K562 (cell line): Measurements from ENCODE around the gene HLCS. TPM values are rescaled to one million over a fixed set of nuclear protein-coding genes. Genes with fewer than 3 reads are reported as not detected.
A peak's percentile ranks its signal among the peaks of the same experiment; 100 is the strongest.

ENCODE experiments used
- ATAC-seq: fragments of 200-7000 bp; cut with Tn5 transposase; 3 replicates; pipeline ENCODE4 v1.9.1; 2020; ENCODE audit warnings: moderate library complexity
- BruUV-seq: library from RNA; stranded (reverse); fragments of 400-500 nt; replicated peaks from 2 replicates; lab custom pipeline; 2021; lab: Mats Ljungman, UMichigan
- CTCF ChIA-PET: fragments of 300-600 bp; formaldehyde crosslinking; extraction: SDS; loops from one replicate; lab custom pipeline; 2021; ENCODE audit warnings: low intra/inter-chr PET ratio; lab: Yijun Ruan, JAX
- POLR2A ChIA-PET: fragments of 300-600, 350-650 bp; sonication (Branson Sonifier 250); formaldehyde crosslinking; extraction: SDS; loops from one replicate; lab custom pipeline; 2021; ENCODE audit warnings: antibody characterized with exemption, inconsistent platforms; lab: Yijun Ruan, JAX
- DNase-seq, 4 experiments: peaks; one replicate each; pipeline versions ENCODE4 v3.0.0 to v3.0.0-alpha.2; 2011 to 2018; ENCODE audit warnings: low spot score in 3 of 4, mixed read lengths in 3 of 4; ENCODE audit errors: extremely low read depth in 1 of 4
- FAIRE-seq: peaks from 2 replicates; lab custom pipeline; 2011; peaks lifted over from hg19 to GRCh38; lab: Jason Lieb, UNC
- H2AFZ ChIP-seq: 2 replicates; pipeline ENCODE4 v1.6.0; 2011; ENCODE audit warnings: low read depth, low read length, control low read depth, inconsistent platforms
- H3K27ac ChIP-seq: fragments of 200-600 bp; 3 replicates; pipeline ENCODE4 v1.8.0; 2011; ENCODE audit warnings: low read depth, mild to moderate bottlenecking, control low read depth, inconsistent platforms, low read length, moderate library complexity, mixed read lengths; ENCODE audit errors: extremely low read depth
- H3K27me3 ChIP-seq, 2 experiments: fragments of 300-600 bp in 1 of 2; 2 replicates in 1 of 2; 3 replicates in 1 of 2; pipeline versions ENCODE4 v1.6.0 to v1.8.0; 2011; ENCODE audit warnings: inconsistent platforms in 2 of 2, low read length in 2 of 2, mild to moderate bottlenecking in 1 of 2, mixed read lengths in 1 of 2, moderate library complexity in 1 of 2; ENCODE audit not compliant: control insufficient read depth in 2 of 2, insufficient read depth in 2 of 2
- H3K36me3 ChIP-seq: fragments of 300-600 bp; 3 replicates; pipeline ENCODE4 v1.8.0; 2011; ENCODE audit warnings: mild to moderate bottlenecking, low read length, inconsistent platforms; ENCODE audit not compliant: control insufficient read depth, insufficient read depth
- H3K4me1 ChIP-seq, 2 experiments: fragments of 200-600 bp in 1 of 2; replicated peaks in 1 of 2; 2 replicates in 1 of 2; 3 replicates in 1 of 2; pipeline versions ENCODE4 v1.5.1 to v1.8.0; 2011; ENCODE audit warnings: inconsistent platforms in 2 of 2, low read length in 2 of 2, mild to moderate bottlenecking in 1 of 2, mixed read lengths in 1 of 2, moderate library complexity in 1 of 2; ENCODE audit not compliant: control insufficient read depth in 2 of 2, insufficient read depth in 2 of 2
- H3K4me2 ChIP-seq: 2 replicates; pipeline ENCODE4 v1.6.1; 2011; ENCODE audit warnings: low read length, control low read depth, inconsistent platforms, mixed read lengths; ENCODE audit not compliant: insufficient read depth
- H3K4me3 ChIP-seq: fragments of 200-600 bp; sonication (generic), shearing (Covaris generic); 2 replicates; pipeline ENCODE4 v1.5.1; 2016; ENCODE audit warnings: control low read depth, inconsistent platforms
- H3K79me2 ChIP-seq: fragments of 200-600 bp; 3 replicates; pipeline ENCODE4 v1.8.0; 2011; ENCODE audit warnings: low read length, inconsistent platforms; ENCODE audit not compliant: control insufficient read depth, insufficient read depth
- H3K9ac ChIP-seq, 2 experiments: 2 replicates each; pipeline versions ENCODE4 v1.6.0 to v1.6.1; 2011; ENCODE audit warnings: low read depth in 2 of 2, low read length in 2 of 2, control low read depth in 1 of 2, inconsistent platforms in 1 of 2, mild to moderate bottlenecking in 1 of 2, mixed read lengths in 1 of 2; ENCODE audit not compliant: insufficient read depth in 1 of 2
- H3K9me1 ChIP-seq: one replicate; pipeline ENCODE4 v1.6.0; 2011; ENCODE audit warnings: inconsistent platforms, mild to moderate bottlenecking, low read length, moderate library complexity; ENCODE audit not compliant: control insufficient read depth, insufficient read depth
- H3K9me3 ChIP-seq: replicated peaks from 2 replicates; pipeline ENCODE4 v1.5.1; 2011; ENCODE audit warnings: low read depth, low read length, inconsistent platforms; ENCODE audit not compliant: control insufficient read depth, insufficient read depth
- H4K20me1 ChIP-seq: replicated peaks from 2 replicates; pipeline ENCODE4 v1.6.1; 2011; ENCODE audit warnings: low read length, inconsistent platforms, mixed read lengths; ENCODE audit not compliant: control insufficient read depth, insufficient read depth
- ARID2 ChIP-seq: fragments of 450-650 bp; IDR thresholded peaks from 2 replicates; pipeline ENCODE4 v1.6.1; 2017; ENCODE audit warnings: antibody characterized with exemption, mild to moderate bottlenecking
- DDX20 ChIP-seq: fragments of 450-650 bp; IDR thresholded peaks from 2 replicates; pipeline ENCODE4 v1.6.1; 2016; ENCODE audit warnings: missing genetic modification characterization, low read depth, mild to moderate bottlenecking, missing compliant biosample characterization, moderate library complexity
- ELF1 ChIP-seq: fragments of 200-800 bp; sonication (Bioruptor generic); IDR thresholded peaks from 2 replicates; pipeline ENCODE4 v1.6.1; 2016; ENCODE audit warnings: missing genetic modification characterization, missing compliant biosample characterization
- ELF2 ChIP-seq: fragments of 250-450 bp; sonication (Bioruptor Pico); IDR thresholded peaks from 2 replicates; pipeline ENCODE4 v1.5.0; 2021; ENCODE audit warnings: mild to moderate bottlenecking
- FUS ChIP-seq: fragments of 200-400 bp; formaldehyde crosslinking; optimal IDR thresholded peaks from 2 replicates; pipeline ENCODE3; 2017; ENCODE audit warnings: low read depth, low read length
- GATAD2A ChIP-seq: fragments of 450-650 bp; IDR thresholded peaks from 2 replicates; pipeline ENCODE4 v1.6.1; 2017
- HNRNPK ChIP-seq: fragments of 200-400 bp; formaldehyde crosslinking; IDR thresholded peaks from one replicate; pipeline ENCODE4 v1.6.1; 2018; ENCODE audit warnings: mild to moderate bottlenecking, low read depth, low read length; ENCODE audit not compliant: poor library complexity, severe bottlenecking
- MEF2D ChIP-seq: conservative IDR thresholded peaks from 2 replicates; pipeline ENCODE4 v1.6.1; 2016; ENCODE audit warnings: low read depth, missing genetic modification characterization, missing compliant biosample characterization
- MEIS2 ChIP-seq: fragments of 450-650 bp; IDR thresholded peaks from 2 replicates; pipeline ENCODE4 v1.6.1; 2014; ENCODE audit warnings: mild to moderate bottlenecking; ENCODE audit not compliant: partially characterized antibody
- ZNF778 ChIP-seq: fragments of 450-650 bp; formaldehyde crosslinking; IDR thresholded peaks from 2 replicates; pipeline ENCODE4 v1.4.0; 2020; ENCODE audit warnings: mild to moderate bottlenecking, moderate library complexity
- WGBS: fragments of 100-300 bp; shearing (Covaris generic); methylation state at CpG from one replicate; pipeline ENCODE4 v1.1.6; 2016; ENCODE audit warnings: low coverage, mixed read lengths; ENCODE audit not compliant: insufficient coverage; ENCODE audit errors: missing lambda C conversion rate; 5-methylcytosine and 5-hydroxymethylcytosine counted together
- in situ Hi-C: fragments of 300-500 bp; cut with MboI; formaldehyde crosslinking; loops from 4 replicates; pipeline ENCODE4 v1.15.0; 2018; ENCODE audit warnings: inconsistent platforms, mixed read lengths
- intact Hi-C: fragments of 100-400 bp; cut with micrococcal nuclease; formaldehyde crosslinking; loops from 2 replicates; pipeline ENCODE4 v1.14.2; 2022
- polyA plus RNA-seq, 8 experiments: library from polyadenylated mRNA; depleted of rRNA in 4 of 8; stranded (reverse) in 5 of 8; unstranded in 3 of 8; fragments of >200 nt; fragmentation: Nextera tagmentation in 2 of 8; fragmentation: Illumina TruSeq in 1 of 8; extraction: Ambion mirVana in 2 of 8; extraction: Trizol in 1 of 8; gene quantifications; 2 replicates each; pipeline versions ENCODE4 v1.2.1 to v1.2.3, GENCODE V29; 2011 to 2014; ENCODE audit warnings: inconsistent platforms in 1 of 8, missing spikeins in 1 of 8
- total RNA-seq, 7 experiments: library from RNA; depleted of rRNA in 6 of 7; stranded (reverse); fragments of >200 nt in 6 of 7; fragmentation: Illumina TruSeq in 2 of 7; extraction: Trizol in 2 of 7; gene quantifications; 2 replicates each; pipeline versions ENCODE4 v1.2.1 to v1.2.3, GENCODE V29; 2011 to 2021; ENCODE audit warnings: low replicate concordance in 1 of 7
- TF ChIP-seq, protein P1 (sequence below): IDR thresholded peaks from 3 replicates; pipeline ENCODE4 v1.6.1; 2011; ENCODE audit warnings: borderline replicate concordance, mild to moderate bottlenecking; ENCODE audit not compliant: insufficient read length, insufficient read depth
- TF ChIP-seq, protein P2 (sequence below): fragments of 250-450 bp; sonication (Bioruptor Pico); IDR thresholded peaks from 2 replicates; pipeline ENCODE4 v1.4.0; 2020; ENCODE audit warnings: borderline replicate concordance
- TF ChIP-seq, protein P3 (sequence below), 3 experiments: IDR thresholded peaks in 2 of 3; conservative IDR thresholded peaks in 1 of 3; 2 replicates each; pipeline ENCODE4 v1.5.1; 2011 to 2012; ENCODE audit warnings: low read length in 3 of 3, mild to moderate bottlenecking in 3 of 3, control low read depth in 2 of 3, improper control_type of control experiment in 1 of 3, inconsistent platforms in 1 of 3, low read depth in 1 of 3, mixed read lengths in 1 of 3, moderate library complexity in 1 of 3; ENCODE audit not compliant: insufficient read depth in 2 of 3
- TF ChIP-seq, protein P4 (sequence below), 2 experiments: fragments of 450-650 bp; IDR thresholded peaks; 2 replicates each; pipeline ENCODE4 v1.6.1; 2018; ENCODE audit warnings: mild to moderate bottlenecking in 2 of 2, low read depth in 1 of 2; ENCODE audit not compliant: partially characterized antibody in 2 of 2

Gene HLCS
- total and polyA plus RNA-seq, 9 of the 15 experiments (the other 6 are each of a cell fraction or from before 2014, with no cell fraction given), result 3.0 to 21.5 (median 17.1) TPM

DNA sequence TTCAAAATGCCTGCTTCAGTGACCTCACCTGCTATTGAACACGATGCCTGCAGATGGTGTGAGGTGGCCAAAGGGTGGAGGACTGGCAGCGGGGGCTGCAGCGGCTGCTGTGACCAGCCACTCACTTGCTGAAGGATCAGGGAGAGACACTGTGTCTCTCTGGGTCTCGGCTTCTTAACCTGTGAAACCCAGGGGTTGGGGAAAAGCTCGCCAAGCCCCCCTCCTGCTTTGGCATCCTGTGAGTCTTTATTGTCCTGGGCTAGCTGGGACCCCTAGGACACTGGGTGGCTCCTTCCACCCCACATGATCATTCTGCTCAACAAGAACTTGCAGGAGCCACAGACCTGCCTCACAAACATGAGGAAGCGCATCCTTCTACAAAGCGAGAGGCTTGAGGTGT is 154.7 kb downstream of the HLCS start:
- no peak overlapping the region for H3K4me2 ChIP-seq
- H2AFZ ChIP-seq, result no peak overlapping the region
- ATAC-seq (no peak), FAIRE-seq (peak; percentile 15), DNase-seq (no peak)
- no peaks in the 10 kb centered on the region for H3K9me1 ChIP-seq
- intact Hi-C loops (no loop called here), in situ Hi-C loops (no loop called here)
- no peaks in the 10 kb centered on the region for H3K27me3 ChIP-seq
- H3K79me2 ChIP-seq, result no peaks in the 10 kb centered on the region
- no peak overlapping the region for H3K4me3 ChIP-seq
- ChIA-PET CTCF (no interaction called here), POLR2A (no interaction called here)
- no peaks in the 10 kb centered on the region for H3K4me1 ChIP-seq
- no peak overlapping the region for H3K9ac ChIP-seq
- H4K20me1 ChIP-seq, result 0 out of 2 replicates have a peak, but pooled peaks cover 4% of the 10 kb centered on the region
- no peaks in the 10 kb centered on the region for H3K9me3 ChIP-seq
- 54% methylated on average over 7 of the region's 7 CpGs for WGBS
- no peak overlapping the region for H3K27ac ChIP-seq
- no peaks in the 10 kb centered on the region for H3K36me3 ChIP-seq
- BruUV-seq, result no TSS peak
- TF ChIP-seq ELF1 (no peak), ZNF778 (CRISPR knock-in tag) (no peak), ARID2 (no peak), HNRNPK (no peak), DDX20 (tag) (no peak), ELF2 (CRISPR knock-in tag) (no peak), GATAD2A (no peak), MEIS2 (no peak), MEF2D (tag) (no peak), FUS (no peak)
- TF ChIP-seq, protein P1, sequence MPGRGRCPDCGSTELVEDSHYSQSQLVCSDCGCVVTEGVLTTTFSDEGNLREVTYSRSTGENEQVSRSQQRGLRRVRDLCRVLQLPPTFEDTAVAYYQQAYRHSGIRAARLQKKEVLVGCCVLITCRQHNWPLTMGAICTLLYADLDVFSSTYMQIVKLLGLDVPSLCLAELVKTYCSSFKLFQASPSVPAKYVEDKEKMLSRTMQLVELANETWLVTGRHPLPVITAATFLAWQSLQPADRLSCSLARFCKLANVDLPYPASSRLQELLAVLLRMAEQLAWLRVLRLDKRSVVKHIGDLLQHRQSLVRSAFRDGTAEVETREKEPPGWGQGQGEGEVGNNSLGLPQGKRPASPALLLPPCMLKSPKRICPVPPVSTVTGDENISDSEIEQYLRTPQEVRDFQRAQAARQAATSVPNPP, result no peak
- TF ChIP-seq, protein P2, sequence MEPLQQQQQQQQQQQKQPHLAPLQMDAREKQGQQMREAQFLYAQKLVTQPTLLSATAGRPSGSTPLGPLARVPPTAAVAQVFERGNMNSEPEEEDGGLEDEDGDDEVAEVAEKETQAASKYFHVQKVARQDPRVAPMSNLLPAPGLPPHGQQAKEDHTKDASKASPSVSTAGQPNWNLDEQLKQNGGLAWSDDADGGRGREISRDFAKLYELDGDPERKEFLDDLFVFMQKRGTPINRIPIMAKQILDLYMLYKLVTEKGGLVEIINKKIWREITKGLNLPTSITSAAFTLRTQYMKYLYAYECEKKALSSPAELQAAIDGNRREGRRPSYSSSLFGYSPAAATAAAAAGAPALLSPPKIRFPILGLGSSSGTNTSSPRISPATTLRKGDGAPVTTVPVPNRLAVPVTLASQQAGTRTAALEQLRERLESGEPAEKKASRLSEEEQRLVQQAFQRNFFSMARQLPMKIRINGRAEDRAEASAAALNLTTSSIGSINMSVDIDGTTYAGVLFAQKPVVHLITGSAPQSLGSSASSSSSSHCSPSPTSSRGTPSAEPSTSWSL (CRISPR knock-in tag), result no peak
- TF ChIP-seq, protein P3, sequence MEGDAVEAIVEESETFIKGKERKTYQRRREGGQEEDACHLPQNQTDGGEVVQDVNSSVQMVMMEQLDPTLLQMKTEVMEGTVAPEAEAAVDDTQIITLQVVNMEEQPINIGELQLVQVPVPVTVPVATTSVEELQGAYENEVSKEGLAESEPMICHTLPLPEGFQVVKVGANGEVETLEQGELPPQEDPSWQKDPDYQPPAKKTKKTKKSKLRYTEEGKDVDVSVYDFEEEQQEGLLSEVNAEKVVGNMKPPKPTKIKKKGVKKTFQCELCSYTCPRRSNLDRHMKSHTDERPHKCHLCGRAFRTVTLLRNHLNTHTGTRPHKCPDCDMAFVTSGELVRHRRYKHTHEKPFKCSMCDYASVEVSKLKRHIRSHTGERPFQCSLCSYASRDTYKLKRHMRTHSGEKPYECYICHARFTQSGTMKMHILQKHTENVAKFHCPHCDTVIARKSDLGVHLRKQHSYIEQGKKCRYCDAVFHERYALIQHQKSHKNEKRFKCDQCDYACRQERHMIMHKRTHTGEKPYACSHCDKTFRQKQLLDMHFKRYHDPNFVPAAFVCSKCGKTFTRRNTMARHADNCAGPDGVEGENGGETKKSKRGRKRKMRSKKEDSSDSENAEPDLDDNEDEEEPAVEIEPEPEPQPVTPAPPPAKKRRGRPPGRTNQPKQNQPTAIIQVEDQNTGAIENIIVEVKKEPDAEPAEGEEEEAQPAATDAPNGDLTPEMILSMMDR (IDR thresholded peaks at IDR 0.05 in 2 of 3, conservative IDR thresholded peaks at IDR 0.05 in 1 of 3; ENCODE audit: insufficient read depth in 2 of 3, low read depth in 1 of 3, low read length in 3 of 3), result no peak
- TF ChIP-seq, protein P4, sequence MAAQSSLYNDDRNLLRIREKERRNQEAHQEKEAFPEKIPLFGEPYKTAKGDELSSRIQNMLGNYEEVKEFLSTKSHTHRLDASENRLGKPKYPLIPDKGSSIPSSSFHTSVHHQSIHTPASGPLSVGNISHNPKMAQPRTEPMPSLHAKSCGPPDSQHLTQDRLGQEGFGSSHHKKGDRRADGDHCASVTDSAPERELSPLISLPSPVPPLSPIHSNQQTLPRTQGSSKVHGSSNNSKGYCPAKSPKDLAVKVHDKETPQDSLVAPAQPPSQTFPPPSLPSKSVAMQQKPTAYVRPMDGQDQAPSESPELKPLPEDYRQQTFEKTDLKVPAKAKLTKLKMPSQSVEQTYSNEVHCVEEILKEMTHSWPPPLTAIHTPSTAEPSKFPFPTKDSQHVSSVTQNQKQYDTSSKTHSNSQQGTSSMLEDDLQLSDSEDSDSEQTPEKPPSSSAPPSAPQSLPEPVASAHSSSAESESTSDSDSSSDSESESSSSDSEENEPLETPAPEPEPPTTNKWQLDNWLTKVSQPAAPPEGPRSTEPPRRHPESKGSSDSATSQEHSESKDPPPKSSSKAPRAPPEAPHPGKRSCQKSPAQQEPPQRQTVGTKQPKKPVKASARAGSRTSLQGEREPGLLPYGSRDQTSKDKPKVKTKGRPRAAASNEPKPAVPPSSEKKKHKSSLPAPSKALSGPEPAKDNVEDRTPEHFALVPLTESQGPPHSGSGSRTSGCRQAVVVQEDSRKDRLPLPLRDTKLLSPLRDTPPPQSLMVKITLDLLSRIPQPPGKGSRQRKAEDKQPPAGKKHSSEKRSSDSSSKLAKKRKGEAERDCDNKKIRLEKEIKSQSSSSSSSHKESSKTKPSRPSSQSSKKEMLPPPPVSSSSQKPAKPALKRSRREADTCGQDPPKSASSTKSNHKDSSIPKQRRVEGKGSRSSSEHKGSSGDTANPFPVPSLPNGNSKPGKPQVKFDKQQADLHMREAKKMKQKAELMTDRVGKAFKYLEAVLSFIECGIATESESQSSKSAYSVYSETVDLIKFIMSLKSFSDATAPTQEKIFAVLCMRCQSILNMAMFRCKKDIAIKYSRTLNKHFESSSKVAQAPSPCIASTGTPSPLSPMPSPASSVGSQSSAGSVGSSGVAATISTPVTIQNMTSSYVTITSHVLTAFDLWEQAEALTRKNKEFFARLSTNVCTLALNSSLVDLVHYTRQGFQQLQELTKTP (IDR thresholded peaks at IDR 0.05; ENCODE audit: low read depth in 1 of 2, partially characterized antibody in 2 of 2), result no peak
